GM21515 (cell line): ENCODE measurements around the gene BPIFB3.

Source experiments
- ATAC-seq: cut with Tn5 transposase; IDR thresholded peaks from one replicate; pipeline ENCODE4 v1.9.1; 2021; ENCODE audit not compliant: unreplicated experiment

Gene BPIFB3

DNA sequence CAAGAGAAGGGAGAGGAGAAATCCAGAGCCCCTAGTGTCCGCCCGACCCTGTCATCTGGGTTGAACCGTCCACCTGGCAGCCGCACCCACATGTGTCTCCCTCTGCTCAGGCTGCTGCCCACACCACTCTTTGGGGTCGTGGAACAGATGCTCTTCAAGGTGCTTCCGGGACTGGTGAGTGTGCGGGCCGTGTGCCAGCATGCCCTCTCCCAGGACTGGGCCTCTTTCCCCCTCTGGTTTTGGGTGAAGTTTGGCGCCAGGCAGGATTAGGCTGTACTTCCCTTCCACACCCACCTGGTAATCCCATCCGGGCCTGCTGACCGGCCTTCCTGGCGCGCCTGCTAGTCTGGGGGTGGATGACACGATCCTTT, 7.9 kb downstream of the BPIFB3 start:
- no peak for ATAC-seq

DNA sequence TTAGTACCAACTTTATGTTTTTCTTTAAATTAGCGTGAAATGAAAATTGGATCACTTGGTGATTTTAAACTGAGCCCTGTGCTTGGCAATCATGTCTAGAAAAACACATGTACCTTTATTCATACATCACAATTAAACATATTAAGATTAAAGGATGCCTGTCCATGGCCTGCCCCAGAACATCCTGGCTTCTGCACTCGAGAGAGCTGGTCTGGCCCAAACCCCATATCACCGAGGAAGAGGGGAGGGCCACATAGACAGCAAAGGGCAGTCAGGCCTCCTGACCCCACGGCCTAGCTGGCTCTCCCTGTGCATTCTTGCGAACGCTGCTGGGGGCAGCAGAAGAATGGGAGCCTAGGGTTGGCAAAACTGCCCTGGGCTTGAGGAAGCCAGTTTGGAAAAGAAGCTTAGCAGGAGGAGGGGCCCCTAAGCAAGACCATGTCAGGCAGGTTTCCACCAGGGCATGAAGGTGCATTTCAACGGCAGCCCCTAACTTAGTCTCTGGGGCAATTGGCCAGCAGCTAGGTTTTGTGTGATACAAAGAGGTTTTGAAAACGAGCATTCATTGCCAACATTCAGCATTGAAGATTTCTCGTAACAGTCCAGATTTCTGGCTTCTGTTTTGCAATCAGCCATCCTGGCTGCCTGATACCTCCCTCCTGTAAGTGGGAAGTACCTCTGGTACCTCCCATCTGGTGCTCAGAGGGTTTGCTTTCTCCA, 8.6 kb downstream of the BPIFB3 start:
- ATAC-seq: no peak

DNA sequence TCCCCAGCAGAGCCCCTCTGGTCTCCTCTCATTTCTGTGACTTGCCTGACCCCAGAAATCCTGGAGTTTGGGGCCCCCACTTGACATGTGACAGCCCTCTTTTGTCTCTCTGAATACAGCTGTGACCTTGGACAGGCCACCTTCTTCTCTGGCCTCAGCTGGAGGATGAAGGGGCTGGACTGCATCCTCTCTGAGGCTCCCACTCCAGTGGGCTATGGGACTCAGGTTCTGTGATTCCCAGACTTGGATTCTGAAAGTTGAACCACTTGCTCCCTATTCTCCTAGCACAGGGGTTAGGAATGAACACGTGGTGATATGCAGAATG, 9.1 kb downstream of the BPIFB3 start:
- ATAC-seq: no peak

DNA sequence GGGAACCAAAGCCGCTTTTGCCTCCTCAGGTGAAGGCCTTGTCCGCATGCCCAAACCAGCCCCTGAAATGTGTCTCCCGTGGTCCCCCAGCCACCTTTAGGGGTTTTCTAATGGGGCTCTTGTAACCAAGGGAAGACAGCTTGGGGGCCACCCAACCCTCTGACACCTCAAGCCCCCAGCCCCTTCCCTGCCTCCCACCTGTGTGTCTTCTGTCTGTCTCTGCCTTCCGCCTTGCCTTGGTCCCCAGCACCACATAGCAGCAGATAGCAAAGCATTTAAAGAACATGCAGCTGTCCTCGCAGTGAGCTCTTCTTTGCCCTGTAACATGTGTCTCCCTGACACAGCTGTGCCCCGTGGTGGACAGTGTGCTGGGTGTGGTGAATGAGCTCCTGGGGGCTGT, 9.6 kb downstream of the BPIFB3 start:
- ATAC-seq: no peak

DNA sequence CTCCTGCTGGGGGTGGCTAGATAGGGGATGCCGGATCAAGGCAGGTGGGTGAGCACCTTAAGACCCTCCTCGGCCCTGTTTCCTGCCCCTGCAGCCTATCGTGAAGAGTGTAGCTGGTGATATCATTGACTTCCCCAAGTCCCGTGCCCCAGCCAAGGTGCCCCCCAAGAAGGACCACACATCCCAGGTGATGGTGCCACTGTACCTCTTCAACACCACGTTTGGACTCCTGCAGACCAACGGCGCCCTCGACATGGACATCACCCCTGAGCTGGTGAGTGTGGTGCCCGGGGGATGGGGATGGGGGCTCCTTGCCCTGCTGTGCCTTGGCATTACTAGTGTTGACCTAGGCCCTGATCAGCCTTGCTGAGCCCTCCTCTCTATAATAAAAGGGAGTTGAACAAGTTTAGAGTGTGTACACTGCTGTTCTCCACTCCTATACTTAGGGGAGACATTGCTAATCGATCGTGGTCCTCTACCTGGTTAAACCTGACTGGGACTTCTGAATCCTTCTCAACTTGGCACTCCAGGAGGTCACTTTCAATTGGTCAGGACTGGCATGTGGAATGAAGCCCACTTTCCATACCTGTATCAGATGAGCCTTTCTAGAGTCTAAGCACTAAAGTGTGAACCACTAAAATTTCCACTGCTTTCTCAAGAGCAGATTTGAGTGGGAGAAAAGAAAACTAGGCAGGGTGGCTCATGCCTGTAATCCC, 11.0 kb downstream of the BPIFB3 start:
- ATAC-seq: no peak

DNA sequence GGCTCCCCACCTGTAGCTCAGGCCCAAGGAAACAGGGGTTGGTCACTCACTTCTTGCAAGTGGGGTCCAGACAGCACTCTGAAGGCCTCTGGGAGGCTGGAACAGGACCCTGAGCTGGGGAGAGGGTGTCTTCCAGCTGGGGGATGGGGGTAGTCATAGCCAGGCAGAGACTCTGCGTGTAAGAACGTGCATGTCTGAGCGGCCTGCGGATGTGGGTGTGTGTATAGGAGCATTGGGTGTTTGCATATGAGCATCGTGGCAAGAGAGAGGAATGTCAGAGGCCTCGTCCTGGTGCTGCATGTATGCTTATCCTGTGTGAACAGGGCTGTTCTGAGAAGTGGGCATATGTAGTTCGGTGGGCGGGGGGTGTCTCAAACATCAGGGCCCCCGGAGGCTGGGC, 12.1 kb downstream of the BPIFB3 start:
- ATAC-seq: no peak

DNA sequence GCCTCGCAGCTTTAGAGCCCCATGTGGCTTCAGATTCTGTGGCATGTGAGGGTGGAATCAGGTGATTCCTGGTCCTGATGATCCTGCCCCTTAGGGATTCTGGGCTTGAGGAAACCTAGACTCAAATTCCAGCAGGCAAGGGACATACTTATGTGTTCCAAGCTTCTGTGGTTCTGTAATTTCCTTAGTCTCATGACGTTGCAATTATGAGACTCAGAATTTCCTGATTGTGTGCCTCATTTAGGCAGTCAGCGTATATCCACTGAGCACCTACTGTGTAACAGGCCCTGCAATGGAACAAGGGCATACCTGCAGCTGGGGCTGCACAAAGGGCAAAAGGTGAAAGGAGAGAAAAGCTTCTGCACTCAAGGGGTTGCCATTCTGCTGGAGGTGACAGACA, 14.1 kb downstream of the BPIFB3 start:
- no peak for ATAC-seq

DNA sequence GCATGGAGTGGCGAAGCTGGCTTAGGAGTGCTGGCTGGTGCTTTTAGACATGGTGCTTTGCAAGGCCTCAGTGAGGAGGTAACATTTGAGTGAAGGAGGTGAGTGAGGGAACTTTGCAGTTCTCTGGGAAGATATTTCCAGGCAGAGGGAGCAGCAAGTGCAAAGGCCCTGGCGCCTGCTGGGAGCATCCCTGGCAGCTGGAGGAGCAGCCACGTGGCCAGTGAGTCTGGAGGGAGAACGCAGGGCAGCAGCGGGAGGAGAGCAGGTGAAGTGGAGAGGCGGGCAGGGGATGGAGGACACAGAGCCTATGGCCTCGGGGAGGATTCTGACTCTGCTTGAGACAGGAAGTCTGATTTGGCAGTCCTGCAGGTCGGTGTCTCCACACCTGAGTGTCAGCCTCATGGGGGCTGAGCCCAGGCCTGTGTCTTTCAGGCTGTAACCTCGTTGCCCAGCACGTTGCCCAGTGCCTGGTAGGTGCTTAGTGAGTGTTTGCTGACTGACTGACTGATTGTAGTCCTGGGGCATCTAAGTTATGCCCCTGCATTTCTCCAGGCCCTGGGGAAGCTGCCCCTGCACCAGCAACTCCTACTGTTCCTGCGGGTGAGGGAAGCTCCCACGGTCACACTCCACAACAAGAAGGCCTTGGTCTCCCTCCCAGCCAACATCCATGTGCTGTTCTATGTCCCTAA, 14.7 kb downstream of the BPIFB3 start:
- ATAC-seq: no peak

DNA sequence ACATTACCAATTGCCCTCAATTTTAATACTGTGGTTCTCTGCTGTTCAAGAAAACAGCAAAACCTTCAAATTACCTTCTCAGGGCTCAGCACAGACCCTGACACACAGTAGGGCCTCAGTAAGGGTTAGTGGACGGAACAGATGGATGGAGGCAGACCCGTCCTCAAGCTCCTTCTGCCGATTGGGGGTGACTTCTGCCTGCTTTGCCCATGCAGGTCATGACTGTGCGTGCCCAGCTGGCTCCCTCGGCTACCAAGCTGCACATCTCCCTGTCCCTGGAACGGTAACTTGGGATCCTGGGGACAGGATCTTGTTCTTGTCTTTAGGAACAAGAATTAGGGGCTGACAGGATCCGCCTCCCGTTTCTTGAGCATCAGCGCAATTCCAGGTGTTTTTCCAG, 16.0 kb downstream of the BPIFB3 start:
- ATAC-seq: no peak

DNA sequence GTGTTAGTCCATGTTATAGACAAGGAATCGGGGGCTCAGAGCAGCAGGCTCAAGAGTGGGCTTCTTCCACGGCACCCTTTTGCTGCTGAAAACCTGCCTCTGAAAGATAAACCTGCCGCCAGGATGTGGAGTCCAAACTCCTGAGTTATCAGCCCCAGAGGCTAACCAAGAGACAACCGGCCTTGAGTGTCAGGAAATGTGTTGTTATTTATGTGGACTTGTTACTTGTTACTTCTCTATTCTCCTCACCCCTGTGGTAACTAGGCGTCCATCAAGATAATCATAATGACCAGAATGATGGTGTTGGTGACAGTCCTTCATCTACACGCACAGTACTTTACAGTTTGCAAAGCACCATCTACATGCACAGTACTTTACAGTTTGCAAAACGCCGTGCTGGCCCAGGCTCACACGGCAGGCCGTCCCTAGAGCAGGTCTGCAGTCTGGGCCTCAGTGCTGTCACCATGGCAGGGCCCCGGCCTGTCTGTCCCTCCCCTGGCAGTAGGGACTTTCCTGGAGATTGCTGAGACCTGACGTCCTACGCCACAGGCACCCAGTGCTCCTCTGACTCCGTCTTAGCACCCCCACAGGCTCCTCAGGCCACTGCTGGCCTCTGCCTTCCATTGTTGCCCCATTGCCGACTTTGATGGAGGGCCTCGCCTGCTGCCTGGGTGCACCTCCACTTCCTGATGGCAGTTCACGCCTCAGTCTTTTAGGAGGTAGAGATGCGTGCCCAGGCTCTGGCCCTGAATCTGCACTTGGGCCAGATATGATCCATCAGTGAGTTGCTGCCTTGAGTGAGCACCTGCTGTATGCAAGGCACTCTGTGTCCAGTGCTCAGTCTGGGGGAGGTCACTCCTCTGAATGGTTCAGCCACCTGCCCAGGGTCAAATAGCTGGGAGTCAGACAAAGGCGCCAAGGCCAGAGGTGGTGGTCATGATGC, 16.7 kb downstream of the BPIFB3 start:
- no peak for ATAC-seq

DNA sequence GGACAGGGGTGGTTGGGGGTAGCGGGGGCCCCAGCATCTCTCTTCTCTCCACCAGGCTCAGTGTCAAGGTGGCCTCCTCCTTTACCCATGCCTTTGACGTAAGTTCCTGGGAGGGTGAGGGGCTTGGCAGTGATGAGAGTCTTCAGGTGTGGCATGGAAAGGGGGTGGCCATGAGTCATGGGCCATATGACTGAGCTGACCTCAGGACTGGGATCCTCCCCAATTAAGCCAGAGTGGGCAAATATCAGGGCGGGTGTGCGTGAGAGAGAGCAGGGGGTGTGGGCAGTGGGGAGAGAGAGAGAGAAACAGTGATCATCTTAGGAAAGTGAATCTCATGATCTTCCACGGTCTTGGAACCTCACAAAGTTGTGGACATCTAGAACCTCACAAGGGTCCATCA, 17.5 kb downstream of the BPIFB3 start:
- ATAC-seq: no peak

DNA sequence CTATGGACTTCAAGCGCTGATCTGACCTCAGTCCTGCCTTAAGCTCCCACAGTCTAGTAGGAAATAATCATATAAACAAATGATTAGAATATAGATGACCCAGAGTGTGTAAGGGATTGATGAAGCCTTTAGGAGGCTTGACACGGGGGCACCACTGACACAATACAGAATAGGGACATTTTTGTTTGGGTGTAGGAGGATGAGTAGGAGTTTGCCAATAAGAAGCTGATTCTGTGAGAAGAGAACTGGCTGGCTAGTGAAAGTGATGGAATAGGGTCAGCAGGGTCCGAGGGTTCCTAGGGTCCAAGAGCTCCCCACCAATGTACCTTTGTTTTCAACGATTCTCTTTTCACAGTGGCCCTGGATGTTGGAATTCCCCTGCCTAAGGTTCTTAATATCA, 18.7 kb downstream of the BPIFB3 start:
- ATAC-seq: no peak

DNA sequence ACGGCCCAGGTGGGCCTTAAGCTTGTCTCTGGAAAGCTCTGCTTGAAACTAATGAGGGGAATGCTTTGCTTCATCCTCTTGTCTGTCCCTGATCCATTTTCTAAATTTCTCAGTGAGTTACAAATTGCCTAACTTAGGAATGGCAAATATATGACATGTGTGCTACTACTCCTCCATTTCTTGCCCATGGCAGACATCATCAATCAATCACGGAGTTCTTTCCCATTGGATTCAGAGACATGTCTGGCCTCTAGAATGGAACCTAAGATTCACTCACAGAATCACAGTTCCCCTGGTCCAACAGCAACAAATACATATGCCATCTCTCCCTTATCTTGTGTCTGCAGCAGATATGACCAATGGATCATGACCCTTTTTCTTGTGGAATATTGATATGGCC, 19.1 kb downstream of the BPIFB3 start:
- ATAC-seq: no peak

DNA sequence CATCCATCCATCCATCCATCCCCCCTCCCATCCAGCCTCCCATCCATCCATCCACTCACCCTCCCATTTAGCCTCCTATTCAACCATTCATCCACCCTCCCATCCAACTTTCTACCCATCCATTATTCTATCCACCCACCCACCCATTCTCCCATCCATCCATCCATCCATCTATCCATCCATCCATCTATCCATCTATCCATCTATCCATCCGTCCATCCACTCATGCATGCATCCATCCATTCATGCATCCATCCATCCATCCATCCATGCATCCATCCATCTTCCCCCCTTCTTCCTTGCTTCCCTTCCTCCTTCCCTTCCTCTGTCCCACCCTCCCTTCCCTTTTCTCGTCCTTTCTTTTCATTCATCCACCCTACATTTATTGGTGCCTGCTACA, 21.0 kb downstream of the BPIFB3 start:
- ATAC-seq: no peak

DNA sequence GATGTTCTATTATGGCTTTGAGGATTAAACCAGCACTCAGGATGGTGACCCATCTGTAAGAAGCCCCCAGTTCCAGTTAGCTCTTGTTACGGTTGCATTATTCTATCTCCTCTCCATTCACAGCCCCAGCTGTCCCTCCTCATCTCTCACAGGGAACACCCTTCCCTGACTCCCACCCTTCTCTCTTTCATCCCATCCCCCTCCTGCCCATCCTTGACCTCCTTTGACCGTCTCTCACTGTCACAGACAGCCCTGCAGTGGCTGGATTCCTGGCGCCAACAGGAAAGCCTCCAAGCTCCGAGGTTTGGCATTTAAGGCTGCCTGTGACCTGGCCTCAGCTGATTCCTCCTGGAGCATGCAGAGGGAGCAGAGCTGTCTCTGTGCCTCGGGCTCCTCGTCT, 21.6 kb downstream of the BPIFB3 start:
- ATAC-seq: no peak

DNA sequence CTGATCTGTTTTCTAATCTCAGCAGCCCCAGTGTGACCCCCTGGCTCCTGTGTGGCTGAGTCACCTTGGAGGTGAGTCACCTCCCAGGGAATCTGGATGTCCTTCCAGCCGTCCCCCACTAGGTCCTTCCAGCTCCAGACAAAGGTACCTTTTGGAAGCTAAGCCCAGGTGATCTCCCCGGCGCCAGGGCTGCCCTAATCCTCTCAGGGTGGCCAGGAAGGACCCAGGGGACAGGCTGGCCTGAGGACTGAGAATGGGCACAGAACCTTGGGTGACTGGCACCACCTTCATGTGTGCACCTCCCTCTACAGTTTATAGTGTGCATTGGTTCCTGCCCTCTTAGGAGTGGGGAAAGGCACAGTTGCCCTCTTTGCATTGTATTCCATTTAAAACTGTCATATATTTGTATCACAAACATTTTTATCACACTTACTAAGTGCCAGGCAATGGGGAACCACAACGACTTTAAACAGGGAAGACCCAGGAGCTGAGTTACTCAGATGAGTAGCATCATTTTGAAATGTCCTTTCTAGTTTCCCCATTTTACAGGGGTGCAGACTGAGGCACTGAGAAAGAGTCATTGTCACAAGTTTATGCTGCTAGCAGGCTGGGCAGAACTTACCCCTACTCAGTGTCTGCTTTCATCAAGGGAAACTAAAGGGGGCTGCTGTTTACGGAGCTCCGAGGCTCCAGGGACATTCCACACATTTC, 23.1 kb downstream of the BPIFB3 start:
- ATAC-seq: no peak

DNA sequence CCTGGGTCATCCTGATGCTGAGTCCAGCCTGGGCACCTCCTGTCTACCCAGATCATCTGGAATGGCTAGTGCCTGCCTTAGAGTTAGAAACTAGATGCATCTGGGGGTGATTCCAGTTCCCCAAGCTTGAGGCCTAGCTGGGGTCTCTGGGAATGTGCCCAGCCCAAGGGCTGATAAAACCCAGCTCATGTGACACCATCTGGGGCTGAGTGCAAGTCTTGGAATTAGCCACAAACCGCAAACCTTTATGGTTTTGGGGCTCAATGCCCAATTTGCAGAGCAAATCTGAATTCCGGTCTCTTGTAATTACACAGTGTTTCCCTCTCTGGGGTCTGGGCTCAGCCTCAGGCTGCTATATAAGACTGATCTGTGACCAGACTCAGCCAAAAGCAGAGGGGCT, 25.6 kb downstream of the BPIFB3 start, which contains the start of gene BPIFB4:
Gene BPIFB4 (plus strand): TSS at position 385 of the 400 bp plus-strand sequence. CDS start 1,884 bp downstream, outside the sequence.
- no peak for ATAC-seq

DNA sequence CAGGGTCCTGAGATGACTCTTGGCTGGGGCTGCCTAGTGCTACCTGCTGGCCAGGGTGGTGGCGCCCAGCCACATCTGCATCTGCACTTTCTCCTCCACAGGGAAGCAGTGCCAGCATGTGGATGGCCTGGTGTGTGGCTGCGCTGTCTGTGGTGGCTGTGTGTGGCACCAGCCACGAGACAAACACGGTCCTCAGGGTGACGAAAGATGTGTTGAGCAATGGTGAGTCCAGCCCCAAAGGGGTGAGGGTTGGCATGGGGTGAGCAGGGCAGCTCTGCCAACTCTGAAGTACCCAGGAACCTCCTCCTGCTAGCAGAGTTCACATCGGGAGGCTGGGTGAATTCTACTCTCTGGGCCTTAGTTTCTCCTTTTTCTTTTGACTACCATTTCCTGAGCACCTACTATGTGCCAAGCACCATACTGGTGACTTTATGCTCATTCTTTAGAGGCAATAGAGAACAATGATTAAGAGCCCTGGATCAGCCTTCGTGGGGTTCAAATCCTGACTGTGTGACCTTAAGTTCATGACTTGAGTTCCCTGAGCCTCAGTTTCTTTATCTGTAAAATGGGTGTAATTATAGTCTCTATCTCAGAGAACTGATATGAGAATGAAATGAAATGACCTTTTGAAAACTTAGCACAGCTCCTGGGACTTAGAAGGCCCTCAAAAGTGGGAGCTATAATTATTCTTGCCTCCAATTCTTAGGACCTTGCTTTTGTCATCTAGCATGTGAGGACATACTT, 27.9 kb downstream of the BPIFB3 start:
- ATAC-seq: no peak

DNA sequence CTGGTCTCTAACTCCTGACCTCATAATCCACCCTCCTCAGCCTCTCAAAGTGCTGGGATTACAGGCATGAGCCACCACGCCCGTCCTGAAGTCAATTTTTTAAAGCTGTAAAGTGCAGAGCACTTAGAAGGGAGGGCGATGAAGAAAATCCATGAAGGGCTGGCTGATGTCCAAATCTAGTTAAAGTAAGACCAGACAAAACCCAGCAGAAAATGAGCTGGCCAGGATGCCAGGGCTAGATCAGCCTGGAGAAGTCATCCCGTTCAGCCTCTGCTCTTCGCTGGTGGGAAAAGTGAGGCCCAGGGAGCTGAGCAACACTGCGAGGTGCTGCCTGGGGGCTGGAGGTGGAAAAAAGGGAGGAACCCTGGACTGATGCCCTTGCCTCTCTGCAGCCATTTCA, 28.8 kb downstream of the BPIFB3 start:
- no peak for ATAC-seq
